Trophoblast cell (in vitro differentiated cells and primary cell): ENCODE results near the gene TBCCD1.
"Not testable (repeated sequence)": the region's sequence is repeated elsewhere in the genome, so short reads cannot be mapped to it uniquely, and the experiment has no call there.

Experiments
- DNase-seq, 2 donors: peaks; one replicate each; pipeline ENCODE4 v3.0.0-alpha.2; 2016
- H2AFZ ChIP-seq: 2 replicates; pipeline ENCODE4 v1.6.1; 2013; ENCODE audit warnings: low read length, moderate library complexity, mild to moderate bottlenecking; ENCODE audit not compliant: insufficient read depth, poor library complexity
- H2AK5ac ChIP-seq: 2 replicates; pipeline ENCODE4 v1.6.1; 2013; ENCODE audit warnings: mild to moderate bottlenecking, low read length
- H2BK120ac ChIP-seq: 2 replicates; pipeline ENCODE4 v1.6.1; 2013; ENCODE audit warnings: low read length, mild to moderate bottlenecking, moderate library complexity; ENCODE audit not compliant: insufficient read depth, poor library complexity
- H2BK12ac ChIP-seq: 2 replicates; pipeline ENCODE4 v1.6.1; 2013; ENCODE audit warnings: mild to moderate bottlenecking, low read length, moderate library complexity
- H2BK5ac ChIP-seq: 2 replicates; pipeline ENCODE4 v1.6.1; 2013; ENCODE audit warnings: low read length, low read depth, moderate library complexity, mild to moderate bottlenecking; ENCODE audit not compliant: poor library complexity
- H3K14ac ChIP-seq: 2 replicates; pipeline ENCODE4 v1.6.1; 2013; ENCODE audit warnings: mild to moderate bottlenecking, low read length
- H3K18ac ChIP-seq: 2 replicates; pipeline ENCODE4 v1.6.1; 2013; ENCODE audit warnings: mild to moderate bottlenecking, low read length
- H3K23ac ChIP-seq: 2 replicates; pipeline ENCODE4 v1.6.1; 2013; ENCODE audit warnings: low read length
- H3K27ac ChIP-seq: 2 replicates; pipeline ENCODE4 v1.5.1; 2013; ENCODE audit warnings: low read depth, mild to moderate bottlenecking, inconsistent platforms, low read length, moderate library complexity
- H3K27me3 ChIP-seq: 2 replicates; pipeline ENCODE4 v1.6.1; 2013; ENCODE audit warnings: inconsistent platforms, mild to moderate bottlenecking, low read length, moderate library complexity; ENCODE audit not compliant: insufficient read depth
- H3K36me3 ChIP-seq, 2 experiments: 1 replicate in 1 of 2; 2 replicates in 1 of 2; pipeline ENCODE4 v1.6.1; 2013; ENCODE audit warnings: low read length in 2 of 2, mild to moderate bottlenecking in 2 of 2, moderate library complexity in 1 of 2; ENCODE audit not compliant: insufficient read depth in 2 of 2, control insufficient read depth in 1 of 2
- H3K4ac ChIP-seq: 2 replicates; pipeline ENCODE4 v1.6.1; 2013; ENCODE audit warnings: low read depth, mild to moderate bottlenecking, low read length, moderate library complexity
- H3K4me1 ChIP-seq, 2 experiments: 1 replicate in 1 of 2; 2 replicates in 1 of 2; pipeline ENCODE4 v1.6.1; 2013; ENCODE audit warnings: low read length in 2 of 2, mild to moderate bottlenecking in 2 of 2, moderate library complexity in 1 of 2; ENCODE audit not compliant: insufficient read depth in 2 of 2, control insufficient read depth in 1 of 2
- H3K4me2 ChIP-seq: 2 replicates; pipeline ENCODE4 v1.6.1; 2013; ENCODE audit warnings: inconsistent platforms, mild to moderate bottlenecking, low read length, moderate library complexity
- H3K4me3 ChIP-seq: 2 replicates; pipeline ENCODE4 v1.5.1; 2013; ENCODE audit warnings: mild to moderate bottlenecking, low read depth, low read length, inconsistent platforms
- H3K79me1 ChIP-seq: one replicate; pipeline ENCODE4 v1.6.1; 2013; ENCODE audit warnings: low read length
- H3K79me2 ChIP-seq: 2 replicates; pipeline ENCODE4 v1.6.1; 2013; ENCODE audit warnings: low read length, mild to moderate bottlenecking; ENCODE audit not compliant: control insufficient read depth, insufficient read depth, poor library complexity
- H3K9ac ChIP-seq: 2 replicates; pipeline ENCODE4 v1.6.1; 2013; ENCODE audit warnings: mild to moderate bottlenecking, low read length
- H3K9me3 ChIP-seq: 2 replicates; pipeline ENCODE4 v1.6.1; 2013; ENCODE audit warnings: low read depth, mild to moderate bottlenecking, control low read depth, inconsistent platforms, low read length; ENCODE audit not compliant: insufficient read depth
- H4K12ac ChIP-seq: 2 replicates; pipeline ENCODE4 v1.6.1; 2013; ENCODE audit warnings: low read depth, mild to moderate bottlenecking, low read length, moderate library complexity
- H4K8ac ChIP-seq: 2 replicates; pipeline ENCODE4 v1.6.1; 2013; ENCODE audit warnings: low read depth, mild to moderate bottlenecking, low read length, moderate library complexity
- H4K91ac ChIP-seq: one replicate; pipeline ENCODE4 v1.6.1; 2013; ENCODE audit warnings: low read depth, mild to moderate bottlenecking, low read length, moderate library complexity
- WGBS: extraction: QIAGEN DNeasy Blood & Tissue Kit; methylation state at CpG from one replicate; pipeline ENCODE4 v1.1.7; 2013; ENCODE audit warnings: missing lambda C conversion rate; ENCODE audit not compliant: insufficient read length, insufficient coverage; ENCODE audit errors: extremely low coverage; 5-methylcytosine and 5-hydroxymethylcytosine counted together

TBCCD1 gene

DNA sequence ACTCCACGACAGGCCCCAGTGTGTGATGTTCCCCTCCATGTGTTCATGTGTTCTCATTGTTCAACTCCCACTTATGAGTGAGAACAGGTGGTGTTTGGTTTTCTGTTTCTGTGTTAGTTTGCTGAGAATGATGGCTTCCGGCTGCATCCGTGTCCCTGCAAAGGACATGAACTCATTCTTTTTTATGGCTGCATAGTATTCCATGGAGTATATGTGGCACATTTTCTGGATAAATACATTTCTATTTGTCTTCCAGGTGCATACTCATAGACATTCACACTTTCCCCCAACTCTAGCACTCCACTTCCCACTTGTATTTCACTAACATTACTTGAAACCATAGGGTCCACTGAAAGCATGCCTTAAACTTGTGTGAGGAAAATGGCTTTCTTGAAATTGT, 35.4 kb downstream of the TBCCD1 start:
- WGBS = no CpG with 5 or more reads among the region's 3 CpGs
- H2BK12ac ChIP-seq, H3K14ac ChIP-seq, H3K4me2 ChIP-seq, H3K27ac ChIP-seq, H2BK5ac ChIP-seq, H3K4me1 ChIP-seq, DNase-seq, H3K4ac ChIP-seq, H4K91ac ChIP-seq, H3K27me3 ChIP-seq, H4K8ac ChIP-seq, H3K9ac ChIP-seq, H3K4me3 ChIP-seq, H3K9me3 ChIP-seq, H3K79me1 ChIP-seq, H2AFZ ChIP-seq, H3K23ac ChIP-seq, H2AK5ac ChIP-seq, H4K12ac ChIP-seq, H3K79me2 ChIP-seq, H3K18ac ChIP-seq, H3K36me3 ChIP-seq, H2BK120ac ChIP-seq: not testable (repeated sequence)

- H3K27me3 ChIP-seq = no peaks in the 10 kb centered on the region
- H3K79me1 ChIP-seq = no peaks in the 10 kb centered on the region
- no peaks in the 10 kb centered on the region for H3K9me3 ChIP-seq
- no peak overlapping the region for H4K12ac ChIP-seq
- no peak overlapping the region for H3K4me2 ChIP-seq
- H3K79me2 ChIP-seq = no peaks in the 10 kb centered on the region
- no peak overlapping the region for H2BK5ac ChIP-seq
- no peak overlapping the region for H3K14ac ChIP-seq
- H4K8ac ChIP-seq = no peak overlapping the region
- H3K18ac ChIP-seq = no peak overlapping the region
- H4K91ac ChIP-seq = no peak overlapping the region
- no peak for DNase-seq
- H2AK5ac ChIP-seq = no peak overlapping the region
- no peak overlapping the region for H3K4ac ChIP-seq
- H3K27ac ChIP-seq = no peak overlapping the region
- H3K4me1 ChIP-seq = no peaks in the 10 kb centered on the region
- H2AFZ ChIP-seq = no peak overlapping the region
- no peak overlapping the region for H3K4me3 ChIP-seq
- no peak overlapping the region for H3K23ac ChIP-seq
- H3K36me3 ChIP-seq = no peaks in the 10 kb centered on the region
- no peak overlapping the region for H3K9ac ChIP-seq
- H2BK120ac ChIP-seq = no peak overlapping the region
- no peak overlapping the region for H2BK12ac ChIP-seq
These were observed 36.7 kb downstream of the TBCCD1 start for GRCh38 chr3:186530415-186530814.

DNA sequence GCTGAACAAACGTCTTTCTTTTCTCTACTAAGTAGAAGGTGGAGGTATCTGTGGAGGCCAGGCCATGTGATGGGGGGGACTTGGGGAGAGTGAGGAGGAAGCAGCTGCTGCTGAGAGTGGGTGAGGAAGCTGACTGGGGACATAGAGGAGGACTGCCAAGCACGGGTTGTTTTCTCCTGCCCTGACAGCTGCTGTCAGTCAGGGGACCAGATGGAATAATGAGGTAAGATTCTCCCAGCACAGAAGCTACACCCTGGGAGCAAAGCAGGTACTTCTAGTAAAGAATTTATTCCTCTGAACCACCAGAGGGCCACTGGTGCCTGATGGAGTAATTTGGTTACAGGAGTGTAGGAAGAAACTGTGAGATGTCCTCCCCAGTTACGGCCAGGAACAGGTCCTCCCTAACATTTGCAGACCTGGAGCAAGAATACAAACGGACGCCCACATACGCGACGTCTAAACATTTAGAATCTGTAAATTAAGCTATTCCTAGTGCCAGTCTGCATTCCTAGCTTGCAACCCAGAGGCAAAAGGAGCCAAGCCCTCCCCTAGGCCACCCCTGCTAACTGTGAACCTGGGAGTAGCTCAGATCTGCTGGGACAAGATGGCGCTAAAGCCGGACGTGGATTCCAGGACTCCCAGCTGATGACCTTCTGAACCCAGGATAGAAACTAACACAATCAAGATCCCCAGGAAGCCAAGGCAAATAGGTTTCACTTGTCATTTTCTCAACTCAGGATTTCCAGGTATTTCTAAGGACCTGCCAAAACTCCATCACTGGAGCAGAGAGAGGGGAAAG, 37.7 kb downstream of the TBCCD1 start:
- H3K4ac ChIP-seq = no peak overlapping the region
- H3K4me1 ChIP-seq = no peaks in the 10 kb centered on the region
- no peaks in the 10 kb centered on the region for H3K27me3 ChIP-seq
- no peak overlapping the region for H3K23ac ChIP-seq
- no peak overlapping the region for H3K4me2 ChIP-seq
- H4K8ac ChIP-seq = no peak overlapping the region
- no peak overlapping the region for H3K4me3 ChIP-seq
- no peak overlapping the region for H3K18ac ChIP-seq
- H3K36me3 ChIP-seq = no peaks in the 10 kb centered on the region
- H2AFZ ChIP-seq = no peak overlapping the region
- no peak overlapping the region for H2BK120ac ChIP-seq
- H3K79me1 ChIP-seq = no peaks in the 10 kb centered on the region
- H3K27ac ChIP-seq = no peak overlapping the region
- H3K9me3 ChIP-seq = no peaks in the 10 kb centered on the region
- no peak overlapping the region for H2AK5ac ChIP-seq
- no peak overlapping the region for H3K9ac ChIP-seq
- H4K12ac ChIP-seq = no peak overlapping the region
- no peak overlapping the region for H3K14ac ChIP-seq
- no peak overlapping the region for H2BK5ac ChIP-seq
- H3K79me2 ChIP-seq = no peaks in the 10 kb centered on the region
- DNase-seq = no peak
- H2BK12ac ChIP-seq = no peak overlapping the region
- no peak overlapping the region for H4K91ac ChIP-seq
- no CpG with 5 or more reads among the region's 11 CpGs for whole genome bisulfite sequencing

GRCh38 chr3:186526256-186526606, 40.9 kb downstream of the TBCCD1 start:
- WGBS = no CpG with 5 or more reads among the region's 6 CpGs

More at GRCh38 chr3:186526256-186526606, 40.9 kb downstream of the TBCCD1 start:
- no peak overlapping the region for H3K9ac ChIP-seq
- no peak overlapping the region for H3K4ac ChIP-seq
- no peaks in the 10 kb centered on the region for H3K36me3 ChIP-seq
- no peak overlapping the region for H4K91ac ChIP-seq
- no peak overlapping the region for H2AK5ac ChIP-seq
- H3K14ac ChIP-seq = no peak overlapping the region
- H3K4me2 ChIP-seq = no peak overlapping the region
- no peaks in the 10 kb centered on the region for H3K9me3 ChIP-seq
- H3K79me1 ChIP-seq = no peaks in the 10 kb centered on the region
- H4K8ac ChIP-seq = no peak overlapping the region
- H3K23ac ChIP-seq = no peak overlapping the region
- no peak for DNase-seq
- no peak overlapping the region for H2BK5ac ChIP-seq
- H3K4me3 ChIP-seq = no peak overlapping the region
- H3K27ac ChIP-seq = no peak overlapping the region
- H2AFZ ChIP-seq = no peak overlapping the region
- no peaks in the 10 kb centered on the region for H3K79me2 ChIP-seq
- no peak overlapping the region for H2BK12ac ChIP-seq
- no peak overlapping the region for H4K12ac ChIP-seq
- no peak overlapping the region for H3K18ac ChIP-seq
- H3K27me3 ChIP-seq = no peaks in the 10 kb centered on the region
- H3K4me1 ChIP-seq = no peaks in the 10 kb centered on the region
- no peak overlapping the region for H2BK120ac ChIP-seq
